H9 (cell line): ENCODE data around the gene MBNL1. TPM values are rescaled to one million over a fixed set of nuclear protein-coding genes. Genes with fewer than 3 reads are reported as not detected.

Experiments
- DNase-seq: peaks from one replicate; pipeline ENCODE4 v3.0.0-alpha.2; 2017
- H2AFZ ChIP-seq: one replicate; pipeline ENCODE4 v1.6.1; 2013; ENCODE audit warnings: mild to moderate bottlenecking, low read length, control low read depth, moderate library complexity
- H2AK5ac ChIP-seq: 2 replicates; pipeline ENCODE4 v1.6.1; 2013; ENCODE audit warnings: low read length, control low read depth, mixed read lengths; ENCODE audit not compliant: insufficient read length
- H2BK120ac ChIP-seq: one replicate; pipeline ENCODE4 v1.6.1; 2013; ENCODE audit warnings: low read depth, mild to moderate bottlenecking, low read length, control low read depth, inconsistent platforms; ENCODE audit not compliant: poor library complexity, severe bottlenecking
- H2BK12ac ChIP-seq: 2 replicates; pipeline ENCODE4 v1.6.1; 2013; ENCODE audit warnings: low read length, control low read depth, mixed read lengths, low read depth; ENCODE audit not compliant: insufficient read length
- H2BK15ac ChIP-seq: 2 replicates; pipeline ENCODE4 v1.6.1; 2013; ENCODE audit warnings: low read depth, low read length, control low read depth
- H2BK20ac ChIP-seq: one replicate; pipeline ENCODE4 v1.6.1; 2013; ENCODE audit warnings: low read depth, mild to moderate bottlenecking, low read length, control low read depth, inconsistent platforms; ENCODE audit not compliant: poor library complexity, severe bottlenecking
- H2BK5ac ChIP-seq: 2 replicates; pipeline ENCODE4 v1.6.1; 2013; ENCODE audit warnings: low read length, control low read depth, mixed read lengths; ENCODE audit not compliant: insufficient read length
- H3K14ac ChIP-seq: 2 replicates; pipeline ENCODE4 v1.6.1; 2013; ENCODE audit warnings: low read length, control low read depth; ENCODE audit not compliant: insufficient read depth
- H3K18ac ChIP-seq: 2 replicates; pipeline ENCODE4 v1.6.1; 2013; ENCODE audit warnings: low read depth, mild to moderate bottlenecking, mixed read lengths, low read length, control low read depth; ENCODE audit not compliant: insufficient read length
- H3K23ac ChIP-seq: 2 replicates; pipeline ENCODE4 v1.6.1; 2013; ENCODE audit warnings: low read length, control low read depth, mixed read lengths, low read depth; ENCODE audit not compliant: insufficient read length
- H3K23me2 ChIP-seq: 2 replicates; pipeline ENCODE4 v1.6.1; 2013; ENCODE audit warnings: low read depth, mild to moderate bottlenecking, mixed read lengths, low read length, control low read depth; ENCODE audit not compliant: insufficient read length, poor library complexity, severe bottlenecking
- H3K27ac ChIP-seq: 2 replicates; pipeline ENCODE4 v1.5.1; 2013; ENCODE audit warnings: low read length, control low read depth, mixed read lengths, low read depth; ENCODE audit not compliant: insufficient read length
- H3K27me3 ChIP-seq: 2 replicates; pipeline ENCODE4 v1.6.1; 2013; ENCODE audit warnings: low read length, control low read depth, inconsistent platforms; ENCODE audit not compliant: insufficient read depth
- H3K4ac ChIP-seq: 2 replicates; pipeline ENCODE4 v1.6.1; 2013; ENCODE audit warnings: low read depth, mild to moderate bottlenecking, control low read depth, inconsistent platforms, low read length, moderate library complexity
- H3K4me1 ChIP-seq: 2 replicates; pipeline ENCODE4 v1.6.1; 2013; ENCODE audit warnings: low read length, control low read depth, inconsistent platforms; ENCODE audit not compliant: insufficient read depth
- H3K4me2 ChIP-seq: 2 replicates; pipeline ENCODE4 v1.6.1; 2013; ENCODE audit warnings: low read length, control low read depth, mixed read lengths; ENCODE audit not compliant: insufficient read length, insufficient read depth
- H3K56ac ChIP-seq: 2 replicates; pipeline ENCODE4 v1.6.1; 2013; ENCODE audit warnings: low read depth, mild to moderate bottlenecking, mixed read lengths, low read length, control low read depth; ENCODE audit not compliant: insufficient read length
- H3K79me1 ChIP-seq: 2 replicates; pipeline ENCODE4 v1.6.1; 2013; ENCODE audit warnings: low read depth, mild to moderate bottlenecking, moderate library complexity, low read length, control low read depth, inconsistent platforms; ENCODE audit not compliant: insufficient read depth, poor library complexity, severe bottlenecking
- H3K79me2 ChIP-seq: 2 replicates; pipeline ENCODE4 v1.6.1; 2013; ENCODE audit warnings: low read length, control low read depth, inconsistent platforms; ENCODE audit not compliant: insufficient read depth
- H3K9ac ChIP-seq: 2 replicates; pipeline ENCODE4 v1.6.1; 2013; ENCODE audit warnings: low read length, control low read depth, mixed read lengths; ENCODE audit not compliant: insufficient read length; ENCODE audit errors: extremely low read depth
- H3K9me3 ChIP-seq: one replicate; pipeline ENCODE4 v1.6.1; 2013; ENCODE audit warnings: low read depth, low read length, inconsistent platforms; ENCODE audit not compliant: control insufficient read depth
- H3T11ph ChIP-seq: one replicate; pipeline ENCODE4 v1.6.1; 2013; ENCODE audit warnings: mild to moderate bottlenecking, low read length, control low read depth, inconsistent platforms
- H4K20me1 ChIP-seq: one replicate; pipeline ENCODE4 v1.6.1; 2013; ENCODE audit not compliant: control insufficient read depth, insufficient read length, insufficient read depth
- H4K5ac ChIP-seq: 2 replicates; pipeline ENCODE4 v1.6.1; 2013; ENCODE audit warnings: low read depth, mild to moderate bottlenecking, mixed read lengths, low read length, control low read depth; ENCODE audit not compliant: insufficient read length
- H4K8ac ChIP-seq: replicated peaks from 2 replicates; pipeline ENCODE4 v1.6.1; 2013; ENCODE audit warnings: low read length, control low read depth, mixed read lengths, low read depth; ENCODE audit not compliant: insufficient read length
- H4K91ac ChIP-seq: 2 replicates; pipeline ENCODE4 v1.6.1; 2013; ENCODE audit warnings: low read depth, mild to moderate bottlenecking, moderate library complexity, mixed read lengths, low read length, control low read depth; ENCODE audit not compliant: insufficient read length
- H3K27ac Mint-ChIP-seq, 3 experiments: 2 replicates in 2 of 3; 3 replicates in 1 of 3; pipeline ENCODE4 v1.8.0; 2020 to 2021; ENCODE audit warnings: mixed read lengths in 3 of 3, mild to moderate bottlenecking in 1 of 3, moderate library complexity in 1 of 3
- H3K27me3 Mint-ChIP-seq: 2 replicates; pipeline ENCODE4 v1.8.0; 2021; ENCODE audit warnings: low read depth, mild to moderate bottlenecking, moderate library complexity, mixed read lengths
- H3K36me3 Mint-ChIP-seq, 3 experiments: 2 replicates in 2 of 3; 3 replicates in 1 of 3; pipeline ENCODE4 v1.8.0; 2020 to 2021; ENCODE audit warnings: low read depth in 3 of 3, mixed read lengths in 3 of 3; ENCODE audit not compliant: insufficient read depth in 1 of 3
- H3K4me1 Mint-ChIP-seq, 2 experiments: 2 replicates each; pipeline ENCODE4 v1.8.0; 2020; ENCODE audit warnings: mixed read lengths in 2 of 2
- H3K4me3 Mint-ChIP-seq, 2 experiments: 2 replicates in 1 of 2; 3 replicates in 1 of 2; pipeline ENCODE4 v1.8.0; 2020 to 2021; ENCODE audit warnings: mild to moderate bottlenecking in 2 of 2, mixed read lengths in 2 of 2, moderate library complexity in 1 of 2
- H3K9me3 Mint-ChIP-seq, 2 experiments: 2 replicates in 1 of 2; 3 replicates in 1 of 2; pipeline ENCODE4 v1.8.0; 2020; ENCODE audit warnings: mild to moderate bottlenecking in 2 of 2, mixed read lengths in 2 of 2, moderate library complexity in 1 of 2
- CTCF ChIP-seq: fragments of 200-600 bp; sonication (generic); conservative IDR thresholded peaks from 3 replicates; pipeline ENCODE4 v1.8.0; 2021; ENCODE audit warnings: antibody characterized with exemption, mild to moderate bottlenecking
- WGBS: extraction: QIAGEN DNeasy Blood & Tissue Kit; methylation state at CpG from one replicate; pipeline ENCODE4 v1.1.7; 2013; ENCODE audit warnings: missing lambda C conversion rate, low lambda C conversion rate, mixed read lengths; ENCODE audit not compliant: insufficient read length; ENCODE audit errors: extremely low coverage; 5-methylcytosine and 5-hydroxymethylcytosine counted together
- total RNA-seq: library from RNA; stranded (reverse); gene quantifications from 2 replicates; pipeline ENCODE4 v1.2.1, GENCODE V29; 2021

MBNL1 gene
- total RNA-seq, 1 experiment from 2014 or later, result 14.9 TPM

- no peak overlapping the region for H2BK20ac ChIP-seq
- Mint-ChIP-seq H3K9me3 (no peaks in the 10 kb centered on the region), H3K36me3 (no peaks in the 10 kb centered on the region), H3K27ac (no peak overlapping the region; a peak in 1 of 7 replicates), H3K4me1 (peaks cover 10 to 20% of the 10 kb centered on the region in 2 experiments), H3K4me3 (no peak overlapping the region), H3K27me3 (no peaks in the 10 kb centered on the region)
- no peak overlapping the region for H2BK15ac ChIP-seq
- no peak for DNase-seq
- no peak overlapping the region for H3K18ac ChIP-seq
- no peaks in the 10 kb centered on the region for H3K27me3 ChIP-seq
- H3K56ac ChIP-seq, result no peak overlapping the region
- H2AFZ ChIP-seq, result no peak overlapping the region
- no peak overlapping the region for H4K91ac ChIP-seq
- no peak overlapping the region for H3K4ac ChIP-seq
- H3K79me2 ChIP-seq, result peaks cover 3% of the 10 kb centered on the region; the same call in 1 of the 2 replicates
- no peak overlapping the region for H2AK5ac ChIP-seq
- H3K14ac ChIP-seq, result no peak overlapping the region
- no peak overlapping the region for H3K23ac ChIP-seq
- H3K4me1 ChIP-seq, result no peaks in the 10 kb centered on the region
- no peak for TF ChIP-seq CTCF
- H2BK120ac ChIP-seq, result no peak overlapping the region
- H3K23me2 ChIP-seq, result no peaks in the 10 kb centered on the region
- H3K27ac ChIP-seq, result no peak overlapping the region
- no peak overlapping the region for H4K8ac ChIP-seq
- no peaks in the 10 kb centered on the region for H3K9me3 ChIP-seq
- H2BK5ac ChIP-seq, result no peak overlapping the region
- H4K5ac ChIP-seq, result no peak overlapping the region
- H3K79me1 ChIP-seq, result no peaks in the 10 kb centered on the region
- H3T11ph ChIP-seq, result no peak overlapping the region
- 100% methylated on average over 1 of the region's 1 CpG for WGBS
- H4K20me1 ChIP-seq, result no peaks in the 10 kb centered on the region
- H3K9ac ChIP-seq, result no peak overlapping the region
- H3K4me2 ChIP-seq, result no peak overlapping the region
- H2BK12ac ChIP-seq, result no peak overlapping the region
Measured at GRCh38 chr3:152293347-152294006, 24.7 kb downstream of the MBNL1 start.
